Cardiac fibroblast (primary cell): ENCODE measurements around the gene COL4A2.

ENCODE experiments used
- DNase-seq, 2 donors: peaks; one replicate each; pipeline versions ENCODE4 v3.0.0 to v3.0.0-alpha.2; 2010; ENCODE audit warnings: low read depth in 2 of 2
- H3K4me3 ChIP-seq, 2 donors: replicated peaks in 1 of 2; 1 replicate in 1 of 2; 2 replicates in 1 of 2; pipeline ENCODE4 v1.5.1; 2011; ENCODE audit warnings: low read depth in 2 of 2, low read length in 2 of 2, mild to moderate bottlenecking in 2 of 2, moderate library complexity in 1 of 2
- TF ChIP-seq, protein P1 (sequence below): IDR thresholded peaks from one replicate; pipeline ENCODE4 v1.5.1; 2011; ENCODE audit warnings: low read depth, mild to moderate bottlenecking, low read length, inconsistent platforms

The COL4A2 gene

DNA sequence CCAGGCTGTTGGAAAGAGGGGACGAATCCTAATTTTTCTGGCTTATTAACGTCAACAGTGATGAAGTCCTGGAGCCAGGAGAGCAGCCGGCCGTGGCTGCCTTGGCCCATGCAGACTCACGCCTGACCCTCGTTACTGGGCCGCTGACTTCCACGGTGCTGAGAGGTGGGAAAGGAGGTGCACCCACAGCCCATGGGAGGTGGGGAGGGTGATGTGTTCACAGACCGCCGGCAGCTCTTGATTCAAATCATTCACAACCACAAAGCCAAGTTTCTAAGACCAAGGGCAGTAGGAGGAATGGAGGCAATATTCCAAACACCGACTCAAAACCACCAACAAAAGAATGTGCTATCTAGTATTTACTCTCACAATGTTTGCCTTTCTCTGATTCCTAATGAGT, 24.3 kb downstream of the COL4A2 start:
- no peak overlapping the region for H3K4me3 ChIP-seq
- TF ChIP-seq, protein P1, sequence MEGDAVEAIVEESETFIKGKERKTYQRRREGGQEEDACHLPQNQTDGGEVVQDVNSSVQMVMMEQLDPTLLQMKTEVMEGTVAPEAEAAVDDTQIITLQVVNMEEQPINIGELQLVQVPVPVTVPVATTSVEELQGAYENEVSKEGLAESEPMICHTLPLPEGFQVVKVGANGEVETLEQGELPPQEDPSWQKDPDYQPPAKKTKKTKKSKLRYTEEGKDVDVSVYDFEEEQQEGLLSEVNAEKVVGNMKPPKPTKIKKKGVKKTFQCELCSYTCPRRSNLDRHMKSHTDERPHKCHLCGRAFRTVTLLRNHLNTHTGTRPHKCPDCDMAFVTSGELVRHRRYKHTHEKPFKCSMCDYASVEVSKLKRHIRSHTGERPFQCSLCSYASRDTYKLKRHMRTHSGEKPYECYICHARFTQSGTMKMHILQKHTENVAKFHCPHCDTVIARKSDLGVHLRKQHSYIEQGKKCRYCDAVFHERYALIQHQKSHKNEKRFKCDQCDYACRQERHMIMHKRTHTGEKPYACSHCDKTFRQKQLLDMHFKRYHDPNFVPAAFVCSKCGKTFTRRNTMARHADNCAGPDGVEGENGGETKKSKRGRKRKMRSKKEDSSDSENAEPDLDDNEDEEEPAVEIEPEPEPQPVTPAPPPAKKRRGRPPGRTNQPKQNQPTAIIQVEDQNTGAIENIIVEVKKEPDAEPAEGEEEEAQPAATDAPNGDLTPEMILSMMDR: no peak
- no peak for DNase-seq

DNA sequence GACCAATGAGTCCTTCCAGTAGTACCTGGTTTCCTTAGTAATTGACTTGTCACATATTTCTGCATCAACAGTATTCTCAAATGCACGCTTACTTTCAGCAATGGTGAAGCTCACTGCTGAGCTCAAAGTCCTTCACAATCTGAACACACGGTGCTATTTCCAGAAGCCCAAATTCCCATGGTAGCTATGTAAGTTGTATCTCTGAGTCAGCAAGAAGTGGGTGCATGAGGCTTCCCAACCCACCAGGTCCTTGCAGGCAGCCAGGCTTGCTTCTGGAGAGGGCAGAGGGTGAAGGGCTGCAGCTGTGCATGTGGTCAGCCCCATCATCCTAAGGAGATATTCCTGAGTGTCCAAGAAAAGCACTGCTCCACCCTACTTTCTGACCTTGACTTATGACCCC, 25.7 kb downstream of the COL4A2 start:
- peak in 1 of 2 donors; percentile 45 for DNase-seq
- TF ChIP-seq, protein P1: no peak
- H3K4me3 ChIP-seq: no peak overlapping the region

DNA sequence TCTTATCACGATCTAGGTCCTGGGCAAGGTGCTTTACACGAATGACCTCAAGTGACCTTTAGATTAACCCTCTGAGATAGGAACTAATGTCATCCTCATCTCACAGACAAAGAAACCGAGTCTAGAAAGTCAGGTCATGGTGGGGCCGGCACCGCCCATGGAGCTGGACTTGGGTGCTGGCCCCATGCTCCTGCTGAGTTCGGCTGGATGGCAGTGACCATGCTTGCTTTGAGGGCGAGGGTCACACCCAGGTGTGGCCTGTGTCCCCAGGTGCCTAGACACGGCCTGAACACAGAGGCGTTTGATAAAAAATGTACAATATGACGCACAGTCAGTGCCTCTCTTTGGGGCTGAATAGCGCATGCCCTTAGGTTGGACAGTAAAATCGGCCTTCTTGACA, 26.8 kb downstream of the COL4A2 start:
- no peak for DNase-seq
- no peak overlapping the region for H3K4me3 ChIP-seq
- TF ChIP-seq, protein P1: no peak

DNA sequence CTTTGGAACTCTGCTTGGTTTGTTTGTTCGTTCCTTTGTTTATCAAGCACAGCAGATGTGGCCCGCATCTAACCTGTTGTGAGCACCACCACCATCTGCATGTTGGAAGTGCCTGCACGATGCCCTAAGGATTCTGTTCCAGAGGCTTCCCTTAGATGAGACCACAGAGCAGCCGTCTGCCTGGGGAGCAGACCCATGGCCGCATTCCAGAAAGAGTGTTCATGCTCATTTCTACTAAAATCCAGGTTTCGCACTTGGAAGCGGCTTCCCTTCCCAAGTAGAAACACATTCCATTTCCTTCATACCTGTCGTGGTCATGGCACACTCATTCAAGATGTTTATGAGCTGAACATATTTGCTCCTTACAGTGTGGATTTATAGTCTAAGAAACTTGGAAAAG, 27.2 kb downstream of the COL4A2 start:
- H3K4me3 ChIP-seq: no peak overlapping the region
- TF ChIP-seq, protein P1: no peak
- no peak for DNase-seq

DNA sequence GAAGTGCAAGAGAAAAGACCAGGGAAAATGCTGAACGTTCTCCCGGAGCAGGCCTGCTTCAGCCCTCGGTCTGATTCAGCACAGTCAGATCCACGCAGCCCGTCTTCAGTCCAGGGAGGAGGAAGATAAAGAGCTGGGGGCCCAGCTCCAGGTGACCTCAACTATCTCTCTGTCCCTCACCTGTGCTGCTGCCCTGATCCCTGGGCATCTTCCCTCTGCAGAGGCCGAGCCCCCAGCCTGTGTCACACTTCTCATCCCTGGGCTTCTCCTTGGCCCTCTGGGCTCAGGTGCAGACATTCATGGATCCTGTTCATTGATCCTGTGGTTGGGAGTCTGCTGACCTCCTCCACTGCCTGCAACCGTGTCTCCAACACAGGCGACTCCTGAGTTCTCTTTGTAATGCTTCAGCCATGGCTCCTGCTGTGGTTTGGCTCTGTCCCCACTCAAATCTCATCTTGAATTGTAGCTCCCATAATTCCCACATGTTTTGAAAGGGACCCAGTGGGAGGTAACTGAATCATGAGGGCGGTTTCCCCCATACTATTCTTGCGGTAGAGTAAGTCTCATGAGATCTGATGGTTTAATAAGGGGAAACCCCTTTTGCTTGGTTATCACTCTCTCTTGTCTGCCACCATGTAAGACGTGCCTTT, 27.9 kb downstream of the COL4A2 start:
- TF ChIP-seq, protein P1: no peak
- peak in 1 of 2 donors; percentile 72 for DNase-seq
- no peak overlapping the region for H3K4me3 ChIP-seq

DNA sequence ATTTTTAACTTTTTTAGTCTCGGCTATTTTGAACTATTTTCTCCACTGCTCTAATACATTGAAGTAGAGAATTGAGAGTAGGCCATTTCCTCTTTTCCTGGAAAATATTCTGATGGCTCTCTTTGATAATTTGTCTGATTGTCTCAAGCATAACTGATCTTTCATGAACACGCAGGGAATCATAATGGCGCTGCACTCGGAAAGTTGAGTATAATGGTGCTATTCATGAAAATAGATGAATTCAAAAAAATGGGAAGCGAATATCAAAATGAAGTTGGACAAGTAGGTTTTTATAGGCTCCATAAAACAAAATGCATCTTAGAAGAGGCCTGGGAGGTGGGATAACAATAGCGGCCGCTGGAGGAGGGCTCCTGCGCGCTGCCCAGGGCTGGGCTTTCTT, 29.0 kb downstream of the COL4A2 start:
- TF ChIP-seq, protein P1: no peak
- DNase-seq: no peak
- H3K4me3 ChIP-seq: no peak overlapping the region

DNA sequence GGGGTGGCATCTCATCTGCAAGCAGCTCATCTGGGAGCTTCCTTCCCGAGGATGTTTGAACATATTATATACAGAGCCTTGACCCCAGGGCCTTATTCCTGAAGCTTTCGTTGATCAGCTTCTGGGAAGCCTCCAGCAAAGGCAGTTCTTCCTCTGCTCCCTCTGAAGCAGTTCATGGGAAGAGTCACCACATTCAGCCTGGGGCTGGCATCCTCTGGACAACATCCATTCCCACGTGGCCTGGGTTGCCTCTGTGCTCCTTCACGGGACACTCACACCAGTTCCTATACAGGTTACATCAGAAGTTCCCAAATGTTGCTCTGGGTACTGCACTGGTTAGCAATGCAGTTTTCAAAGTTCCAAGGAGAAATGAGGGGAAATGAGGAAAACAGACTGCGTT, 29.6 kb downstream of the COL4A2 start:
- DNase-seq: no peak
- H3K4me3 ChIP-seq: no peak overlapping the region
- TF ChIP-seq, protein P1: no peak
